Measurements from ENCODE around the gene C15orf62. TPM values are rescaled to one million over a fixed set of nuclear protein-coding genes. Genes with fewer than 3 reads are reported as not detected.

Gene C15orf62
- total RNA-seq, 2 donors from 2014 or later = 0.51 to 1.3 TPM

- no peak for TF ChIP-seq POLR2A (IDR thresholded peaks at IDR 0.05)
- no peak for TF ChIP-seq POLR2AphosphoS5 (IDR thresholded peaks at IDR 0.05)
- TF ChIP-seq, protein P1, sequence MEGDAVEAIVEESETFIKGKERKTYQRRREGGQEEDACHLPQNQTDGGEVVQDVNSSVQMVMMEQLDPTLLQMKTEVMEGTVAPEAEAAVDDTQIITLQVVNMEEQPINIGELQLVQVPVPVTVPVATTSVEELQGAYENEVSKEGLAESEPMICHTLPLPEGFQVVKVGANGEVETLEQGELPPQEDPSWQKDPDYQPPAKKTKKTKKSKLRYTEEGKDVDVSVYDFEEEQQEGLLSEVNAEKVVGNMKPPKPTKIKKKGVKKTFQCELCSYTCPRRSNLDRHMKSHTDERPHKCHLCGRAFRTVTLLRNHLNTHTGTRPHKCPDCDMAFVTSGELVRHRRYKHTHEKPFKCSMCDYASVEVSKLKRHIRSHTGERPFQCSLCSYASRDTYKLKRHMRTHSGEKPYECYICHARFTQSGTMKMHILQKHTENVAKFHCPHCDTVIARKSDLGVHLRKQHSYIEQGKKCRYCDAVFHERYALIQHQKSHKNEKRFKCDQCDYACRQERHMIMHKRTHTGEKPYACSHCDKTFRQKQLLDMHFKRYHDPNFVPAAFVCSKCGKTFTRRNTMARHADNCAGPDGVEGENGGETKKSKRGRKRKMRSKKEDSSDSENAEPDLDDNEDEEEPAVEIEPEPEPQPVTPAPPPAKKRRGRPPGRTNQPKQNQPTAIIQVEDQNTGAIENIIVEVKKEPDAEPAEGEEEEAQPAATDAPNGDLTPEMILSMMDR (IDR thresholded peaks at IDR 0.05) = no peak
- WGBS = 81% methylated on average over 7 of the region's 7 CpGs
- Histone ChIP-seq H3K27ac (no peak overlapping the region), H3K9me3 (no peaks in the 10 kb centered on the region), H3K36me3 (peaks cover 0 to 3% of the 10 kb centered on the region in 2 donors), H3K27me3 (replicated peaks; ENCODE audit: insufficient read depth) (no peaks in the 10 kb centered on the region), H3K4me1 (replicated peaks) (peaks cover 7% of the 10 kb centered on the region), H3K4me3 (no peak overlapping the region)
- DNase-seq (ENCODE audit: low spot score) = no peak
- intact Hi-C loops (cut with DNase I) = no loop called here
Measured at GRCh38 chr15:40819048-40819447, 49.3 kb downstream of the C15orf62 start.

- 89% methylated on average over 2 of the region's 2 CpGs for WGBS
- no peaks in the 10 kb centered on the region for H3K9me3 ChIP-seq
- TF ChIP-seq POLR2A (IDR thresholded peaks at IDR 0.05) (no peak), POLR2AphosphoS5 (IDR thresholded peaks at IDR 0.05) (no peak)
- TF ChIP-seq, protein P1 (IDR thresholded peaks at IDR 0.05) = no peak
- no peaks in the 10 kb centered on the region for H3K27me3 ChIP-seq (replicated peaks; ENCODE audit: insufficient read depth)
- no peak for DNase-seq (ENCODE audit: low spot score)
- H3K4me3 ChIP-seq = no peak overlapping the region
- H3K36me3 ChIP-seq = no peaks in the 10 kb centered on the region
- intact Hi-C loops (cut with DNase I) = no loop called here
- H3K4me1 ChIP-seq (replicated peaks) = no peaks in the 10 kb centered on the region
- H3K27ac ChIP-seq = no peak overlapping the region
Measured at GRCh38 chr15:40821195-40821594, 51.4 kb downstream of the C15orf62 start.

Small RNA genes lying within 50 kb of the gene (small RNA-seq; reads per million reads assigned to genes)
- 0 reads per million in 2 donors for gene SUMO2P15

Other genes starting within 250 kb of the C15orf62 start
- gene CCDC32, start 204.9 kb upstream of the C15orf62 start, total RNA-seq = 10 to 100 TPM; 17.5 to 27.5 TPM
- gene RPUSD2, start 200.7 kb upstream of the C15orf62 start, total RNA-seq = 10 to 100 TPM; 11.2 to 24.1 TPM
- 10 to 100 TPM in 1 of 2 donors, 1 to 10 TPM in 1; 1.6 to 18.7 TPM for gene KNL1, start 175.7 kb upstream of the C15orf62 start, total RNA-seq
- 1 to 10 TPM in 1 of 2 donors, under 1 TPM in 1; 0.82 to 5.1 TPM for gene RAD51, start 74.8 kb upstream of the C15orf62 start, total RNA-seq
- 10 to 100 TPM; 28.2 to 31.9 TPM for gene RMDN3, start 14.7 kb upstream of the C15orf62 start, total RNA-seq
- 10 to 100 TPM; 14.3 to 61.3 TPM for gene GCHFR, start 5.9 kb upstream of the C15orf62 start, total RNA-seq
- gene ZFYVE19, start 37.1 kb downstream of the C15orf62 start, total RNA-seq = 10 to 100 TPM; 39.8 to 43.3 TPM
- gene DNAJC17, start 37.5 kb downstream of the C15orf62 start, total RNA-seq = 10 to 100 TPM; 29.2 to 29.6 TPM
- under 1 TPM in 1 of 2 donors, not detected in 1; 0.97 TPM for gene PPP1R14D, start 58.7 kb downstream of the C15orf62 start, total RNA-seq
- 100 to 1,000 TPM; 143 to 295 TPM for gene SPINT1, start 74.1 kb downstream of the C15orf62 start, total RNA-seq
- 10 to 100 TPM in 1 of 2 donors, 1 to 10 TPM in 1; 5.9 to 11.7 TPM for gene RHOV, start 104.3 kb downstream of the C15orf62 start, total RNA-seq
- gene VPS18, start 124.5 kb downstream of the C15orf62 start, total RNA-seq = 10 to 100 TPM; 32.4 to 39.0 TPM
- gene DLL4, start 159.4 kb downstream of the C15orf62 start, total RNA-seq = 1 to 10 TPM; 6.2 to 6.5 TPM
- gene CHAC1, start 183.5 kb downstream of the C15orf62 start, total RNA-seq = 1 to 10 TPM in 1 of 2 donors, under 1 TPM in 1; 0.18 to 2.7 TPM

All from prostate gland (tissue), 2 donors.